Renal cortical epithelial cell (primary cell): Measurements from ENCODE around the gene ZDHHC11B. TPM values are rescaled to one million over a fixed set of nuclear protein-coding genes. Genes with fewer than 3 reads are reported as not detected.
"Not testable (repeated sequence)": the region's sequence is repeated elsewhere in the genome, so short reads cannot be mapped to it uniquely, and the experiment has no call there.

Source experiments
- DNase-seq: peaks from one replicate; pipeline ENCODE4 v3.0.0-alpha.2; 2011; ENCODE audit warnings: low read depth
- total RNA-seq: library from RNA; depleted of rRNA; stranded (reverse); fragments of >200 nt; gene quantifications from 2 replicates; pipeline ENCODE4 v1.2.3, GENCODE V29; 2014

ZDHHC11B gene
- total RNA-seq, 1 donor from 2014 or later, result not detected

GRCh38 chr5:783881-784427 lies 575 bp downstream of the ZDHHC11B start:
- DNase-seq, result not testable (repeated sequence)

- not testable (repeated sequence) for DNase-seq
These were observed 1.3 kb downstream of the ZDHHC11B start for GRCh38 chr5:783049-783802.

GRCh38 chr5:782356-782755 lies 2.2 kb downstream of the ZDHHC11B start:
- DNase-seq, result not testable (repeated sequence)

GRCh38 chr5:780571-780970 lies 4.0 kb downstream of the ZDHHC11B start:
- DNase-seq, result not testable (repeated sequence)

GRCh38 chr5:778967-779366 lies 5.6 kb downstream of the ZDHHC11B start:
- not testable (repeated sequence) for DNase-seq

- not testable (repeated sequence) for DNase-seq
These were observed 6.1 kb downstream of the ZDHHC11B start for GRCh38 chr5:778421-778820.

- DNase-seq, result no peak
These were observed 6.8 kb downstream of the ZDHHC11B start for GRCh38 chr5:777756-778161.

- no peak for DNase-seq
These were observed 7.4 kb downstream of the ZDHHC11B start for GRCh38 chr5:776862-777711.

GRCh38 chr5:775961-776861 lies 8.3 kb downstream of the ZDHHC11B start:
- no peak for DNase-seq

- not testable (repeated sequence) for DNase-seq
These were observed 9.0 kb downstream of the ZDHHC11B start for GRCh38 chr5:775595-775960.

GRCh38 chr5:774854-775505 lies 9.5 kb downstream of the ZDHHC11B start:
- DNase-seq, result not testable (repeated sequence)

- DNase-seq, result not testable (repeated sequence)
These were observed 10.2 kb downstream of the ZDHHC11B start for GRCh38 chr5:774304-774703.

GRCh38 chr5:773517-774264 lies 10.8 kb downstream of the ZDHHC11B start:
- no peak for DNase-seq

GRCh38 chr5:772931-773330 lies 11.6 kb downstream of the ZDHHC11B start:
- DNase-seq, result not testable (repeated sequence)

GRCh38 chr5:772547-772890 lies 12.0 kb downstream of the ZDHHC11B start:
- not testable (repeated sequence) for DNase-seq

GRCh38 chr5:771841-772546 lies 12.5 kb downstream of the ZDHHC11B start:
- DNase-seq, result not testable (repeated sequence)

- not testable (repeated sequence) for DNase-seq
These were observed 13.3 kb downstream of the ZDHHC11B start for GRCh38 chr5:771087-771781.

GRCh38 chr5:770585-770984 lies 13.9 kb downstream of the ZDHHC11B start:
- not testable (repeated sequence) for DNase-seq
